ENCODE data around the gene U2AF2.

Gene U2AF2

GRCh38 chr19:55637534-55637933 is 17.3 kb upstream of the U2AF2 start:
- Histone ChIP-seq H3K9me3 (replicated peaks; ENCODE audit: insufficient read depth, low read length) (no peaks in the 10 kb centered on the region), H3K79me2 (ENCODE audit: low read length) (peaks cover 39% of the 10 kb centered on the region), H3K4me2 (ENCODE audit: low read depth, low read length) (no peak overlapping the region), H3K4me3 (ENCODE audit: low read length) (no peak overlapping the region), H3K27ac (ENCODE audit: low read length) (no peak overlapping the region), H3K27me3 (replicated peaks; ENCODE audit: insufficient read depth, low read length) (no peaks in the 10 kb centered on the region), H4K20me1 (ENCODE audit: insufficient read depth, low read length) (no peaks in the 10 kb centered on the region), H3K4me1 (ENCODE audit: low read length) (peaks cover 24% of the 10 kb centered on the region), H3K9ac (ENCODE audit: low read length) (no peak overlapping the region), H2AFZ (ENCODE audit: low read length) (no peak overlapping the region), H3F3A (ENCODE audit: insufficient read depth, low read length) (peaks cover 30% of the 10 kb centered on the region), H3K9me2 (replicated peaks; ENCODE audit: insufficient read depth, low read length) (no peaks in the 10 kb centered on the region), H3K36me3 (replicated peaks; ENCODE audit: insufficient read depth, low read length) (no peaks in the 10 kb centered on the region)
- DNase-seq: no peak
- no peak for TF ChIP-seq EZH2 (optimal IDR thresholded peaks at IDR 0.05; ENCODE audit: low read depth, low read length)
- TF ChIP-seq CTCF (IDR thresholded peaks at IDR 0.05; ENCODE audit: low read length): no peak
- TF ChIP-seq EZH2phosphoT487 (IDR thresholded peaks at IDR 0.05; ENCODE audit: low read length): no peak

GRCh38 chr19:55638864-55639359 is 15.9 kb upstream of the U2AF2 start:
- Histone ChIP-seq H3K27ac (ENCODE audit: low read length) (no peak overlapping the region), H3K9ac (ENCODE audit: low read length) (no peak overlapping the region), H3K36me3 (replicated peaks; ENCODE audit: insufficient read depth, low read length) (no peaks in the 10 kb centered on the region), H3K4me2 (ENCODE audit: low read depth, low read length) (no peak overlapping the region), H3K9me3 (replicated peaks; ENCODE audit: insufficient read depth, low read length) (no peaks in the 10 kb centered on the region), H2AFZ (ENCODE audit: low read length) (no peak overlapping the region), H3K27me3 (replicated peaks; ENCODE audit: insufficient read depth, low read length) (no peaks in the 10 kb centered on the region), H3K79me2 (ENCODE audit: low read length) (peaks cover 41% of the 10 kb centered on the region), H4K20me1 (ENCODE audit: insufficient read depth, low read length) (no peaks in the 10 kb centered on the region), H3K4me3 (ENCODE audit: low read length) (no peak overlapping the region), H3K9me2 (replicated peaks; ENCODE audit: insufficient read depth, low read length) (no peaks in the 10 kb centered on the region), H3F3A (ENCODE audit: insufficient read depth, low read length) (peaks cover 25% of the 10 kb centered on the region), H3K4me1 (ENCODE audit: low read length) (peaks cover 32% of the 10 kb centered on the region)
- peak; percentile 75 for DNase-seq
- TF ChIP-seq EZH2 (optimal IDR thresholded peaks at IDR 0.05; ENCODE audit: low read depth, low read length) (no peak), CTCF (IDR thresholded peaks at IDR 0.05; ENCODE audit: low read length) (peak; percentile 65), EZH2phosphoT487 (IDR thresholded peaks at IDR 0.05; ENCODE audit: low read length) (no peak)

- H4K20me1 ChIP-seq (ENCODE audit: insufficient read depth, low read length): no peaks in the 10 kb centered on the region
- no peaks in the 10 kb centered on the region for H3K36me3 ChIP-seq (replicated peaks; ENCODE audit: insufficient read depth, low read length)
- H3K4me3 ChIP-seq (ENCODE audit: low read length): peak overlapping the region; percentile 90
- H3F3A ChIP-seq (ENCODE audit: insufficient read depth, low read length): peaks cover 25% of the 10 kb centered on the region
- no peaks in the 10 kb centered on the region for H3K9me3 ChIP-seq (replicated peaks; ENCODE audit: insufficient read depth, low read length)
- H3K4me1 ChIP-seq (ENCODE audit: low read length): peaks cover 42% of the 10 kb centered on the region
- no peak for TF ChIP-seq EZH2phosphoT487 (IDR thresholded peaks at IDR 0.05; ENCODE audit: low read length)
- no peak for TF ChIP-seq EZH2 (optimal IDR thresholded peaks at IDR 0.05; ENCODE audit: low read depth, low read length)
- no peak for TF ChIP-seq CTCF (IDR thresholded peaks at IDR 0.05; ENCODE audit: low read length)
- H3K27ac ChIP-seq (ENCODE audit: low read length): no peak overlapping the region
- H3K9me2 ChIP-seq (replicated peaks; ENCODE audit: insufficient read depth, low read length): no peaks in the 10 kb centered on the region
- peak overlapping the region; percentile 78; the same call in 1 of the 2 replicates for H3K9ac ChIP-seq (ENCODE audit: low read length)
- H2AFZ ChIP-seq (ENCODE audit: low read length): peak overlapping the region; percentile 37
- H3K79me2 ChIP-seq (ENCODE audit: low read length): peaks cover 50% of the 10 kb centered on the region
- peak overlapping the region; percentile 97 for H3K4me2 ChIP-seq (ENCODE audit: low read depth, low read length)
- H3K27me3 ChIP-seq (replicated peaks; ENCODE audit: insufficient read depth, low read length): no peaks in the 10 kb centered on the region
- no peak for DNase-seq
Observed at GRCh38 chr19:55640043-55640576, 14.7 kb upstream of the U2AF2 start.

Measured in MM.1S (cell line).